GM19023 (cell line): ENCODE measurements around the gene TBC1D24.
"Not testable (repeated sequence)": the region's sequence is repeated elsewhere in the genome, so short reads cannot be mapped to it uniquely, and the experiment has no call there.

Experiments
- ATAC-seq: cut with Tn5 transposase; IDR thresholded peaks from one replicate; pipeline ENCODE4 v1.9.1; 2021; ENCODE audit warnings: mild to moderate bottlenecking, moderate library complexity; ENCODE audit not compliant: unreplicated experiment

Gene TBC1D24

GRCh38 chr16:2468233-2468724, 6.6 kb upstream of the TBC1D24 start:
- ATAC-seq = no peak

DNA sequence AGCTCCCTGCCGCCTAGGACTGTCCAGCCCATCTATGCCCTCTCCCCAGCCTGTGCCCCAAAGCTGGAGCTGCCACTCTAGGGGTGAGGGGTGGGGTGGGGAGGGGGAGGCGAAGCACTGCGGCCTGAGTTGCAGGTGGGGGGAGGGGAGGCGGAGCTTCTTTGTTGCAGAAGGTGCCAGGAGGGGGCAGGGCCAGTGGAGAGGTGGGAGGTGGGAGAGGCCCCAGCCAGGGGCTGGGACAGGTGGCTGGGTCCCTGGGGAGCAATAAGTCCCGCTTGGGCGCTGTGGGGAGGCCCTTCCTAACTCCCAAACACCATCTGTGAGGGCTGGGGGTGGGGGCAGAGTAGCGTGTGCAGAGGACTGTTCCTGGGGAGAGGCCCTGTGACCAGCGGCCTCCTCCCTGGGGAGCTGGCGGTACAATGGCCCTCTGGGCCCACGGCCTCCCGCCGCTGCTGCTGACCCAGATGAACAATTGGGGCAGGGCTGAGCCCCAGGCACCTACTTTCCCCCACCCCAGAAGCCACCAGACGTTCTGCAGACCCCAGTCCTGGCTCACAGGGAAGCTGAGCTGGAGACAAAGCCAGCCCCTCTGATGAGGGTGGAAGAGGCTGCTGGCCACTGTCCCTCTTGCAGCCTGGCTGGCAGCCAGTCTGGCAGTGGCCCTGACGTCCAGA, 6.1 kb upstream of the TBC1D24 start:
- ATAC-seq = no peak

DNA sequence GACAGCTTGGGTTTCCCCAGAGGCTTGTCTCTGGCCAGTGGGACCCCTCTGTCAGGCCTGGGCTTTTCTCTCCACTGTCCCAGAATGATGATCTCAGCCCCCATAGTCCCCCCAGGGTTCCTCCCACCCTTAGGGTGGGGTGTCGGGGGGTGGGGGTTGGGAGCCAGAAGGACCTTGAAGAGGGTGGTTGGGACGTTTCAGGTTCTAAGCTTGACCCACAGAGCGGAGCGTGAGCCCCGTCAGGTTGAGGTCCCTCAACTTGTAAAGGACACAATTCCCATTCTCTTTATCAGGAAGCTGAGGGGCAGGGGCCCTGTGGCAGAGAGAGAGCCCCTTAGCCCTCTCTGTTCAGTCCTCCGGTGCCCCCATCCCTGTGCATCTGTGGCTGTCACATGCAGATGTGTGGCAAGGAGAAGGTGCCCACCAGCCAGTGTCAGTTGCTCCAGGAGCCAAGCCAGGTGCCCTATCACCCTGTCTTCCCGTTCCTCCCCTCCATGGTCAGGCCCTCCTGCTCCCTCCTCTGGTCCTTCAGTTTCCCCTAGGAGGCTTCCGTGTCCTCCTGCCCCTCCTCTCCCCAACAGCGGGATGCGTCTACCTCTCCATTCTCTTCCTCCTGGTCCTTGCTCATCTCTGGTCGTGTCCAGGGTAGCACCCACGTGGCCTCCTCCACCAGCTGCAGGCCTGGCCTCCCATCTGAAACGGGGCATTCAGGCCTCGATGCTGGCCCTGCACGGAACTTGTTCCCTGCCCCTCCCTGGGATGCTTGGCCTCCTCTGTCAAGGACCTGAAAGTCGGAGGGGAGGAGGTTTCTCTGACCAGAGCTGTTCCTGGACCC, 5.3 kb upstream of the TBC1D24 start:
- ATAC-seq = no peak

GRCh38 chr16:2470234-2470601, 4.7 kb upstream of the TBC1D24 start:
- ATAC-seq = no peak

- ATAC-seq = no peak
These were observed 4.3 kb upstream of the TBC1D24 start for GRCh38 chr16:2470603-2471015.

DNA sequence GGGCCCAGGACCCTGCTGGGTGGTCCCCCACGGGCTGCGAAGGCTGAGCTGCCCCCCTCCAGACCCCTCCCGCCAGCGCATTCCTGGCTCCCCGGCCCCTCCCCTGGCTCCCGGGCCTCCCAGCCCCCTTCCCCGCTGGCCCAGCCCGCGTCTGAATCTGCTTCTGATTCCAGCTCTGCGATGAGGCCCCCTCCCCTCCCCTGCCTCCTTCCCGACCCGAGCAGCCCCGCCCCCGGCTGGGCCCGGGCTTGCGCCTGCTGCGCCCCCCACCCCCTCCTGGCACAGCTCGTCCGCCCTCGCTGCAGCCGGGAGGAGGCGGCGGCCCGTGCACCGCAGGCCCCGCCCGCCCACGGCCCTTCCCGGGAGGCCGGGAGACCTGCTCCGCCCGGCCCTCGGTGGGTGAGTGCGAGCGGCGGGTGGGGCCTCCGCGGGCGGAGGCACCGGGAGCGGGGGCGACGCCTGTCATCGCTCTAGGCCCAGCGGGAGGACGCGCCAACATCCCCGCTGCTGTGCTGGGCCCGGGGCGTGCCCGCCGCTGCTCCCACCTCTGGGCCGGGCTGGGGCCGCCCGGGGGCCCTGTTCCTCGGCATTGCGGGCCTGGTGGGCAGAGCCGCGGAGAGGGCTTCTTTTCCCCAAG, 3.8 kb upstream of the TBC1D24 start, which contains the start of gene NTN3:
Gene NTN3 (plus strand): TSS at position 282 of the 637 bp plus-strand sequence. CDS start 405 bp downstream, outside the sequence.
- ATAC-seq = no peak

DNA sequence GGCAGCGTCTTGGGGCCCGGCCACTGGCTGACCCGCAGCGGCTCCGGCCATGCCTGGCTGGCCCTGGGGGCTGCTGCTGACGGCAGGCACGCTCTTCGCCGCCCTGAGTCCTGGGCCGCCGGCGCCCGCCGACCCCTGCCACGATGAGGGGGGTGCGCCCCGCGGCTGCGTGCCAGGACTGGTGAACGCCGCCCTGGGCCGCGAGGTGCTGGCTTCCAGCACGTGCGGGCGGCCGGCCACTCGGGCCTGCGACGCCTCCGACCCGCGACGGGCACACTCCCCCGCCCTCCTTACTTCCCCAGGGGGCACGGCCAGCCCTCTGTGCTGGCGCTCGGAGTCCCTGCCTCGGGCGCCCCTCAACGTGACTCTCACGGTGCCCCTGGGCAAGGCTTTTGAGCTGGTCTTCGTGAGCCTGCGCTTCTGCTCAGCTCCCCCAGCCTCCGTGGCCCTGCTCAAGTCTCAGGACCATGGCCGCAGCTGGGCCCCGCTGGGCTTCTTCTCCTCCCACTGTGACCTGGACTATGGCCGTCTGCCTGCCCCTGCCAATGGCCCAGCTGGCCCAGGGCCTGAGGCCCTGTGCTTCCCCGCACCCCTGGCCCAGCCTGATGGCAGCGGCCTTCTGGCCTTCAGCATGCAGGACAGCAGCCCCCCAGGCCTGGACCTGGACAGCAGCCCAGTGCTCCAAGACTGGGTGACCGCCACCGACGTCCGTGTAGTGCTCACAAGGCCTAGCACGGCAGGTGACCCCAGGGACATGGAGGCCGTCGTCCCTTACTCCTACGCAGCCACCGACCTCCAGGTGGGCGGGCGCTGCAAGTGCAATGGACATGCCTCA, 3.1 kb upstream of the TBC1D24 start:
- no peak for ATAC-seq

DNA sequence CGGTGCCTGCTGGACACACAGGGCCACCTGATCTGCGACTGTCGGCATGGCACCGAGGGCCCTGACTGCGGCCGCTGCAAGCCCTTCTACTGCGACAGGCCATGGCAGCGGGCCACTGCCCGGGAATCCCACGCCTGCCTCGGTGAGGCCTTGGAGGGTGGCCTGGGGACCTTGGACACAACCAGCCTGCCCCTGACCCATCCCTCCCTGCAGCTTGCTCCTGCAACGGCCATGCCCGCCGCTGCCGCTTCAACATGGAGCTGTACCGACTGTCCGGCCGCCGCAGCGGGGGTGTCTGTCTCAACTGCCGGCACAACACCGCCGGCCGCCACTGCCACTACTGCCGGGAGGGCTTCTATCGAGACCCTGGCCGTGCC, 2.5 kb upstream of the TBC1D24 start:
- no peak for ATAC-seq

DNA sequence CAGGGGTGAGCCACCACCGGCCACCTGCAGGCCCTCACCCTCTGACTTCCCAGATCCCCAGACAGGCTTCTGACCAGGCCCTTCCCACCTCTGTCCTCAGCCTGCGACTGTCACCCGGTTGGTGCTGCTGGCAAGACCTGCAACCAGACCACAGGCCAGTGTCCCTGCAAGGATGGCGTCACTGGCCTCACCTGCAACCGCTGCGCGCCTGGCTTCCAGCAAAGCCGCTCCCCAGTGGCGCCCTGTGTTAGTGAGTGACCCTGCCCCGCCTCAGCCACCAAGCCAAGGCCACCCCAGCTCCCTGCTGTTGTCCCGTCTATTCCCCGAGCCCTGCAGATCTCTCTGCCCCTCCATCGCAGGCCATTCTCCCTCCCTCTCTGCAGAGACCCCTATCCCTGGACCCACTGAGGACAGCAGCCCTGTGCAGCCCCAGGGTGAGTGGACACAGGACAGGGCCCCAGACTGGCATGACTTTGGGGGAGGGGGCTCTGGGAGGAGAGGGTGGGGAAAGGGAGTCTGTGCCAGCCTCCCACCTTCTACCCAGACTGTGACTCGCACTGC, 2.0 kb upstream of the TBC1D24 start:
- no peak for ATAC-seq

GRCh38 chr16:2473446-2473926, 1.4 kb upstream of the TBC1D24 start:
- ATAC-seq = no peak

GRCh38 chr16:2473999-2474876, 689 bp upstream of the TBC1D24 start:
- ATAC-seq = no peak

DNA sequence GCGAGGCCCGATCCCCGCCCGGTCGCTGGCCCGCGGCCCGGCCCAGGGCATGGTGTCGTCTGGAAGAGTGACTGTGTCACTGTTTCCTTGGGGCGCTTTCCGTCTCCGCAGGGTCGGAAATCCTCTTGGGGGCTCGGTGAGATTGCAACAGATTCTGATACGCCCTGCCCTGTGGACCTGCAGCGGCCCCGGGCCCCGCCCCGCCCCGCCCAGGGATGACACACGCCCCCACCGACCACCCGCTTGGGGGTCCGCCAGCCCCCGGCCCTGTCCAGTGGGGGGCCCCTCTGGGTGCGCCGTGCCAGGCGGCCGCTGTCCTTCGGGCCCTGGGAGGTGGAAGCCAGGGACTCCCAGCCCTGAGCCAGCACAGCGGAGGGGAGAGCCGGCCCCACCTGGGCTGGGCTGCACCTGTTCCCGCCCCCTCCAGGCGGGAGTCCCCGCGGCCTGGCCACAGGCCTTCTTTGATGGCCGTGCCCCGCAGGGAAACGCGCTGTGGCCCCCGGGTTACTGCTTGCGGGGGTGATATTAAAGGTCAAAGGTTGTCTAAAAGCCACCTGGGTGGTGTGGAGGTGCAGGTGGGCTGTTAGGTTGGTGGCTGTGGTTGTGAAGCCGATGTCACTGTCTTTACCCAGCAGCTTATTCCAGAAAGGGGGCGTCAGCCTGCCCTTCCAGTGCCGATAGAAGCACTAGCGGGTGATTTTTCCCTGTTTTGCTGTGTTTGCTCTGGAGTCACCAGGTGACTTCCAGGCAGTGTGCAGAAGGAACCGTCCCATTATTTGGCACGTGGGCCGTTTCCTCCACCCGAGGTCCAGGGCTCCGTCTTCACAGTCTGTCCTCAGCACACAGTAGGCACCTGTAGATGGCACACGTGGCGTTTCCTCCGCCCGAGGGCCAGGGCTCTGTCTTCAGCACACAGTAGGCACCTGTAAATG, 752 bp downstream of the TBC1D24 start:
- ATAC-seq = peak; percentile 5

GRCh38 chr16:2476345-2476720, 1.4 kb downstream of the TBC1D24 start:
- no peak for ATAC-seq

- no peak for ATAC-seq
These were observed 1.8 kb downstream of the TBC1D24 start for GRCh38 chr16:2476741-2477140.

DNA sequence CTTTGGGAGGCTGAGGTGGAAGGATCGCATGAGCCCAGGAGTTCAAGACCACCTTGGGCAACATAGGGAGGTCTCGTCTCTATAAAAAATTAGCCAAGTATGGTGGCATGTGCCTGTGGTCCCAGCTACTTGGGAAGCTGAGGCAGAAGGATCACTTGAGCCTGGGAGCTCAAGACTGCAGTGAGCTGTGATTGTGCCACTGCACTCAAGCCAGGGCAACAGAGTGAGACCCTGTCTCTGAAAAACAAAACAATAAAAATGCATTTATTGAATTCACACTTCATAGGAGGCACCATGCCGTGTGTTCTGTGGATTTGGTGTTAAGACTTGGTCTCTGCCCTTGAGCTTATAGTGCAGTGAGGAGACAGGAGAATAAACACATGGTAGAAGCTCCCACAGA, 2.4 kb downstream of the TBC1D24 start:
- ATAC-seq = no peak

GRCh38 chr16:2478279-2478678, 3.4 kb downstream of the TBC1D24 start:
- ATAC-seq = no peak

DNA sequence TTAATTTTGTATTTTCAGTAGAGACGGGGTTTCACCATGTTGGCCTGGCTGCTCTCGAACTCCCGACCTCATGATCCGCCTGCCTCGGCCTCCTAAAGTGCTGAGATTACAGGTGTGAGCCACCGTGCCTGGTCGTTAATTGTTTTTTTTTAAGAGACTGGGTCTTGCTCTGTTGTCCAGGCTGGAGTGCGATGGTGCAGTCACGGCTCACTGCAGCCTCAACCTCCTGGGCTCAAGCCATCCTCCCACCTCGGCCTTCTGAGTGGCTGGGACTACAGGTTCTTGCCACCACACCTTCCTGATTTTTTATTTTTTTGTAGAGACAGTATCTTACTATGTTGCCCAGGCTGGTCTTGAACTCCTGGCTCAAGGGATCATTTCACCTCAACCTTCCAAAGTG, 5.1 kb downstream of the TBC1D24 start:
- ATAC-seq = not testable (repeated sequence)

GRCh38 chr16:2480948-2481347, 6.0 kb downstream of the TBC1D24 start:
- ATAC-seq = no peak
